HG03196 (cell line): Measurements from ENCODE around the gene FBXL14.

Experiments used
- ATAC-seq: cut with Tn5 transposase; IDR thresholded peaks from one replicate; pipeline ENCODE4 v1.9.1; 2021; ENCODE audit not compliant: unreplicated experiment

FBXL14 gene

GRCh38 chr12:1517734-1518525, 76.5 kb downstream of the FBXL14 start:
- no peak for ATAC-seq

GRCh38 chr12:1517007-1517406, 77.4 kb downstream of the FBXL14 start:
- no peak for ATAC-seq
